CD4-positive, alpha-beta T cell (primary cell): ENCODE results near the gene TMEM272. TPM values are rescaled to one million over a fixed set of nuclear protein-coding genes. Genes with fewer than 3 reads are reported as not detected.

Experiments used
- ATAC-seq: fragments of 200-7000 bp; cut with Tn5 transposase; one replicate; pipeline ENCODE4 v1.10.0; 2022; ENCODE audit warnings: mild to moderate bottlenecking; ENCODE audit not compliant: poor library complexity
- CTCF ChIA-PET: fragments of 350-600 bp; sonication (Branson Sonifier 250); formaldehyde crosslinking; loops from one replicate; lab custom pipeline; 2021; ENCODE audit warnings: antibody characterized with exemption, inconsistent platforms; lab: Charles Lee
- POLR2A ChIA-PET: fragments of 350-600 bp; sonication (Branson Sonifier 250); formaldehyde crosslinking; loops from one replicate; lab custom pipeline; 2021; ENCODE audit warnings: antibody characterized with exemption, inconsistent platforms; lab: Charles Lee
- DNase-seq, 14 experiments: peaks; one replicate each; pipeline ENCODE4 v3.0.0-alpha.2; 2013 to 2020; ENCODE audit warnings: mixed read lengths in 2 of 14
- H3K27ac ChIP-seq, 2 donors: one replicate each; pipeline versions ENCODE4 v1.5.1 to v1.7.0; 2013; ENCODE audit warnings: low read length in 2 of 2, low read depth in 1 of 2, mild to moderate bottlenecking in 1 of 2
- H3K27me3 ChIP-seq, 2 experiments: 1 replicate in 1 of 2; 2 replicates in 1 of 2; pipeline versions ENCODE4 v1.6.1 to v1.7.0; 2013; ENCODE audit warnings: low read length in 2 of 2, control low read depth in 1 of 2, mild to moderate bottlenecking in 1 of 2, moderate library complexity in 1 of 2; ENCODE audit not compliant: insufficient read depth in 2 of 2, control insufficient read depth in 1 of 2
- H3K36me3 ChIP-seq: one replicate; pipeline ENCODE4 v1.6.1; 2013; ENCODE audit warnings: low read length, control low read depth; ENCODE audit not compliant: insufficient read depth
- H3K4me1 ChIP-seq: one replicate; pipeline ENCODE4 v1.6.1; 2013; ENCODE audit warnings: low read length, control low read depth; ENCODE audit not compliant: insufficient read depth
- H3K4me3 ChIP-seq: one replicate; pipeline ENCODE4 v1.5.1; 2013; ENCODE audit warnings: mild to moderate bottlenecking, low read length, moderate library complexity
- H3K9me3 ChIP-seq, 2 experiments: 1 replicate in 1 of 2; 2 replicates in 1 of 2; pipeline versions ENCODE4 v1.6.1 to v1.7.0; 2013; ENCODE audit warnings: low read length in 2 of 2, mild to moderate bottlenecking in 2 of 2, control low read depth in 1 of 2, moderate library complexity in 1 of 2; ENCODE audit not compliant: control insufficient read depth in 1 of 2, insufficient read depth in 1 of 2
- H3K27ac Mint-ChIP-seq: one replicate; pipeline ENCODE4 v1.8.0; 2020; ENCODE audit warnings: mixed read lengths
- H3K27me3 Mint-ChIP-seq: one replicate; pipeline ENCODE4 v1.8.0; 2021; ENCODE audit warnings: mixed read lengths
- H3K36me3 Mint-ChIP-seq: one replicate; pipeline ENCODE4 v1.8.0; 2021; ENCODE audit warnings: low read depth, mixed read lengths
- H3K4me1 Mint-ChIP-seq: one replicate; pipeline ENCODE4 v1.8.0; 2021; ENCODE audit warnings: low read depth, mixed read lengths
- H3K4me3 Mint-ChIP-seq: one replicate; pipeline ENCODE4 v1.8.0; 2020; ENCODE audit warnings: mild to moderate bottlenecking, mixed read lengths
- H3K9me3 Mint-ChIP-seq: one replicate; pipeline ENCODE4 v1.8.0; 2020; ENCODE audit warnings: mixed read lengths
- intact Hi-C, 2 experiments: fragments of 100-400 bp; cut with DNase I in 1 of 2; cut with micrococcal nuclease in 1 of 2; formaldehyde crosslinking; loops; one replicate each; pipeline versions ENCODE4 v1.15.1 to v1.9.0; 2023 to 2025; cut with DNase I, micrococcal nuclease
- total RNA-seq, 174 experiments: library from RNA in 2 of 174; stranded (reverse) in 2 of 174; gene quantifications; one replicate each; pipeline ENCODE4 v1.2.3 and lab custom pipeline; 2021 to 2026
- TF ChIP-seq, protein P1 (sequence below): fragments of 200-600 bp; IDR thresholded peaks from one replicate; pipeline ENCODE4 v1.8.0; 2022; ENCODE audit warnings: antibody characterized with exemption, mild to moderate bottlenecking

TMEM272 gene
- total RNA-seq, 2 experiments from 2014 or later: 2.7 to 2.8 TPM

- Mint-ChIP-seq H3K4me3 (peak overlapping the region; percentile 86), H3K27ac (peak overlapping the region; percentile 89), H3K36me3 (peaks cover 77% of the 10 kb centered on the region), H3K9me3 (no peaks in the 10 kb centered on the region), H3K27me3 (no peaks in the 10 kb centered on the region), H3K4me1 (peaks cover 90% of the 10 kb centered on the region)
- Histone ChIP-seq H3K27me3 (no peaks in the 10 kb centered on the region), H3K4me1 (peaks cover 92% of the 10 kb centered on the region), H3K4me3 (no peak overlapping the region), H3K36me3 (peaks cover 14% of the 10 kb centered on the region), H3K27ac (peak overlapping the region; percentile 58 to 79), H3K9me3 (no peaks in the 10 kb centered on the region)
- ChIA-PET CTCF (interaction anchor here (1.8 kb wide), 1 partner anchor 10 kb away, joined by 5 read pairs; no protein-coding TSS in a partner anchor), POLR2A (interaction anchor here (1.0 to 10.0 kb wide), 6 partner anchors 9 to 366 kb away, joined by 3 to 153 read pairs (median 26); partner anchors contain the start of gene INTS6)
- no peak for ATAC-seq
- peak in 3 of 14 experiments; percentile 32 to 81 (median 79) for DNase-seq
- intact Hi-C loops: loop anchor here (5.0 to 10.0 kb wide), 3 partner anchors 33 to 836 kb away; partner anchors contain the start of genes CKAP2 (in 1 of the 2), SUGT1 (in 1 of the 2) and VPS36 (in 1 of the 2)
- TF ChIP-seq, protein P1, sequence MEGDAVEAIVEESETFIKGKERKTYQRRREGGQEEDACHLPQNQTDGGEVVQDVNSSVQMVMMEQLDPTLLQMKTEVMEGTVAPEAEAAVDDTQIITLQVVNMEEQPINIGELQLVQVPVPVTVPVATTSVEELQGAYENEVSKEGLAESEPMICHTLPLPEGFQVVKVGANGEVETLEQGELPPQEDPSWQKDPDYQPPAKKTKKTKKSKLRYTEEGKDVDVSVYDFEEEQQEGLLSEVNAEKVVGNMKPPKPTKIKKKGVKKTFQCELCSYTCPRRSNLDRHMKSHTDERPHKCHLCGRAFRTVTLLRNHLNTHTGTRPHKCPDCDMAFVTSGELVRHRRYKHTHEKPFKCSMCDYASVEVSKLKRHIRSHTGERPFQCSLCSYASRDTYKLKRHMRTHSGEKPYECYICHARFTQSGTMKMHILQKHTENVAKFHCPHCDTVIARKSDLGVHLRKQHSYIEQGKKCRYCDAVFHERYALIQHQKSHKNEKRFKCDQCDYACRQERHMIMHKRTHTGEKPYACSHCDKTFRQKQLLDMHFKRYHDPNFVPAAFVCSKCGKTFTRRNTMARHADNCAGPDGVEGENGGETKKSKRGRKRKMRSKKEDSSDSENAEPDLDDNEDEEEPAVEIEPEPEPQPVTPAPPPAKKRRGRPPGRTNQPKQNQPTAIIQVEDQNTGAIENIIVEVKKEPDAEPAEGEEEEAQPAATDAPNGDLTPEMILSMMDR: no peak
Observed at GRCh38 chr13:51818781-51819511, 26.0 kb downstream of the TMEM272 start.

DNA sequence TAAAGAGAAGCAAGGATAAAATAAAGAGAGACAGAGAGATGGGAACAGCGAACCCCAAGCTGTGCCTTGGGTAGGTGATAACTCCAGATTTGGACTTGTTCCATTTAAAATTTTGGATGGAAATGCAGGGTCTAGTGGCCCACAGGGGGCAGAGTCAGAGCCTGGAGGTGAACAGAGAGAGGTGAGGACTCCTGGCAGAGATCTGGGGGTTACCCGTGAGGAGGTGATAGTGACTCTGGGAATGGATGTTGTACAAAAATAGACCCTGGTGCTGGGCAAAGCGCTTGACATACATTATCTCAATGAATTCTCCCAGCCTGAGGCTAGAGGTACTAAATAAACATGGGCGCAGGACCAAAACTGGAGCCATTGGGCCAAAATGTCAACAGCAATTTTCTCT lies 26.7 kb downstream of the TMEM272 start:
- no peak for ATAC-seq
- no peak for DNase-seq
- ChIA-PET POLR2A (interaction anchor here (1.4 to 2.6 kb wide), 2 partner anchors 10 to 13 kb away, joined by 5 to 19 read pairs; no protein-coding TSS in a partner anchor), CTCF (interaction anchor here (1.0 kb wide), 1 partner anchor 14 kb away, joined by 5 read pairs; no protein-coding TSS in a partner anchor)
- Mint-ChIP-seq H3K36me3 (peaks cover 78% of the 10 kb centered on the region), H3K4me1 (peaks cover 94% of the 10 kb centered on the region), H3K27me3 (no peaks in the 10 kb centered on the region), H3K9me3 (no peaks in the 10 kb centered on the region), H3K4me3 (peak overlapping the region; percentile 86), H3K27ac (peak overlapping the region; percentile 89)
- Histone ChIP-seq H3K4me3 (no peak overlapping the region), H3K4me1 (peaks cover 92% of the 10 kb centered on the region), H3K36me3 (peaks cover 19% of the 10 kb centered on the region), H3K9me3 (no peaks in the 10 kb centered on the region), H3K27ac (peak overlapping the region; percentile 58 to 79), H3K27me3 (no peaks in the 10 kb centered on the region)
- TF ChIP-seq, protein P1: no peak
- intact Hi-C loops: loop anchor here (5.0 to 10.0 kb wide), 3 partner anchors 34 to 837 kb away; partner anchors contain the start of genes CKAP2 (in 1 of the 2), SUGT1 (in 1 of the 2) and VPS36 (in 1 of the 2)

GRCh38 chr13:51817717-51818116 lies 27.3 kb downstream of the TMEM272 start:
- H3K4me3 ChIP-seq: no peak overlapping the region
- POLR2A ChIA-PET: interaction anchor here (1.4 to 2.6 kb wide), 2 partner anchors 11 to 13 kb away, joined by 5 to 19 read pairs; no protein-coding TSS in a partner anchor
- no peak for DNase-seq
- CTCF ChIA-PET: interaction anchor here (1.0 kb wide), 1 partner anchor 14 kb away, joined by 5 read pairs; no protein-coding TSS in a partner anchor
- peak overlapping the region; percentile 86 for H3K4me3 Mint-ChIP-seq
- H3K27ac Mint-ChIP-seq: peak overlapping the region; percentile 89
- intact Hi-C loops: loop anchor here (5.0 to 10.0 kb wide), 3 partner anchors 35 to 837 kb away; partner anchors contain the start of genes CKAP2 (in 1 of the 2), SUGT1 (in 1 of the 2) and VPS36 (in 1 of the 2)
- H3K36me3 Mint-ChIP-seq: peaks cover 84% of the 10 kb centered on the region
- H3K4me1 Mint-ChIP-seq: peaks cover 98% of the 10 kb centered on the region
- H3K4me1 ChIP-seq: peaks cover 87% of the 10 kb centered on the region
- TF ChIP-seq, protein P1: no peak
- H3K27ac ChIP-seq: peak overlapping the region in 1 of 2 donors; percentile 79
- H3K27me3 Mint-ChIP-seq: no peaks in the 10 kb centered on the region
- no peaks in the 10 kb centered on the region for H3K9me3 ChIP-seq
- no peak for ATAC-seq
- peaks cover 22% of the 10 kb centered on the region for H3K36me3 ChIP-seq
- no peaks in the 10 kb centered on the region for H3K27me3 ChIP-seq
- no peaks in the 10 kb centered on the region for H3K9me3 Mint-ChIP-seq
